HepG2 (cell line): ENCODE data around the gene ARAP1. TPM values are rescaled to one million over a fixed set of nuclear protein-coding genes. Genes with fewer than 3 reads are reported as not detected.

Experiments
- ARID5B ChIP-seq: IDR thresholded peaks from 2 replicates; pipeline ENCODE4 v1.4.0; 2020; ENCODE audit warnings: mild to moderate bottlenecking, missing genetic modification reagents
- BCL6 ChIP-seq: IDR thresholded peaks from 2 replicates; pipeline ENCODE4 v1.6.1; 2016; ENCODE audit warnings: missing genetic modification reagents, missing compliant biosample characterization
- HOXA3 ChIP-seq: sonication (generic); formaldehyde crosslinking; IDR thresholded peaks from 2 replicates; pipeline ENCODE4 v1.5.0; 2020; ENCODE audit warnings: missing genetic modification reagents
- MED8 ChIP-seq: sonication (generic); formaldehyde crosslinking; IDR thresholded peaks from 2 replicates; pipeline ENCODE4 v1.8.1; 2023; ENCODE audit warnings: mild to moderate bottlenecking, missing genetic modification reagents; ENCODE audit not compliant: insufficient replicate concordance
- PATZ1 ChIP-seq: sonication (generic); formaldehyde crosslinking; IDR thresholded peaks from 2 replicates; pipeline ENCODE4 v1.4.0; 2020; ENCODE audit warnings: missing genetic modification reagents
- RXRB ChIP-seq: IDR thresholded peaks from 2 replicates; pipeline ENCODE4 v1.6.1; 2016; ENCODE audit warnings: borderline replicate concordance, missing genetic modification reagents, missing compliant biosample characterization
- SP4 ChIP-seq: sonication (generic); formaldehyde crosslinking; IDR thresholded peaks from 2 replicates; pipeline ENCODE4 v1.8.1; 2023; ENCODE audit warnings: mild to moderate bottlenecking, missing genetic modification reagents
- SSRP1 ChIP-seq: IDR thresholded peaks from 2 replicates; pipeline ENCODE4 v1.6.1; 2016; ENCODE audit warnings: control low read depth
- ZFY ChIP-seq: sonication (generic); formaldehyde crosslinking; IDR thresholded peaks from 2 replicates; pipeline ENCODE4 v1.4.0; 2020; ENCODE audit warnings: missing genetic modification reagents
- ZNF296 ChIP-seq: sonication (generic); formaldehyde crosslinking; conservative IDR thresholded peaks from 2 replicates; pipeline ENCODE4 v1.5.0; 2020; ENCODE audit warnings: mild to moderate bottlenecking, missing genetic modification reagents
- ZNF33B ChIP-seq: sonication (generic); formaldehyde crosslinking; IDR thresholded peaks from 2 replicates; pipeline ENCODE4 v1.5.1; 2020; ENCODE audit warnings: mild to moderate bottlenecking, missing genetic modification reagents
- ZNF484 ChIP-seq: sonication (generic); formaldehyde crosslinking; IDR thresholded peaks from 2 replicates; pipeline ENCODE4 v1.5.1; 2020; ENCODE audit warnings: mild to moderate bottlenecking, low read depth, missing genetic modification reagents, borderline replicate concordance
- ZNF574 ChIP-seq: sonication (generic); formaldehyde crosslinking; IDR thresholded peaks from 2 replicates; pipeline ENCODE4 v1.4.0; 2020; ENCODE audit warnings: missing genetic modification reagents
- ZNF687 ChIP-seq: sonication (generic); formaldehyde crosslinking; IDR thresholded peaks from 2 replicates; pipeline ENCODE4 v1.5.1; 2020; ENCODE audit warnings: mild to moderate bottlenecking, missing genetic modification reagents, moderate library complexity
- ZNF891 ChIP-seq: sonication (generic); formaldehyde crosslinking; IDR thresholded peaks from 2 replicates; pipeline ENCODE4 v1.5.0; 2020; ENCODE audit warnings: mild to moderate bottlenecking, missing genetic modification reagents
- polyA plus RNA-seq, 8 experiments: library from polyadenylated mRNA; depleted of rRNA in 3 of 8; stranded (reverse) in 7 of 8; unstranded in 1 of 8; fragments of >200 nt; fragmentation: Illumina TruSeq in 4 of 8; extraction: Trizol in 4 of 8; gene quantifications; 2 replicates each; pipeline versions ENCODE4 v1.2.1 to v1.2.3, GENCODE V29; 2011 to 2016; ENCODE audit warnings: low read depth in 4 of 8, missing spikeins in 1 of 8, mixed read lengths in 1 of 8; ENCODE audit not compliant: insufficient read depth in 1 of 8
- total RNA-seq, 5 experiments: library from RNA; depleted of rRNA; stranded (reverse); fragments of >200 nt; fragmentation: Illumina TruSeq; extraction: Trizol; gene quantifications; 2 replicates each; pipeline ENCODE4 v1.2.3, GENCODE V29; 2016; ENCODE audit warnings: low read depth in 1 of 5

ARAP1 gene
- total and polyA plus RNA-seq, 2 of the 13 experiments (the other 11 are each of a cell fraction or from before 2014, with no cell fraction given) = 43.2 to 55.5 TPM

- TF ChIP-seq ZNF574 (CRISPR knock-in tag) (0 out of 2 replicates have a peak, but pooled peaks have one; percentile 9), ZNF687 (CRISPR knock-in tag) (peak; percentile 42), ZNF484 (CRISPR knock-in tag) (no peak), ZNF33B (CRISPR knock-in tag) (no peak), ARID5B (CRISPR knock-in tag) (0 out of 2 replicates have a peak, but pooled peaks have one; percentile 11), RXRB (CRISPR knock-in tag) (0 out of 2 replicates have a peak, but pooled peaks have one; percentile 18), ZNF296 (CRISPR knock-in tag) (0 out of 2 replicates have a peak, but pooled peaks have one; percentile 34), SSRP1 (CRISPR knock-in tag) (no peak), PATZ1 (CRISPR knock-in tag) (peak; percentile 48), MED8 (CRISPR knock-in tag) (no peak), ZFY (CRISPR knock-in tag) (peak; percentile 21; the same call in 1 of the 2 replicates), HOXA3 (0 out of 2 replicates have a peak, but pooled peaks have one; percentile 8), ZNF891 (CRISPR knock-in tag) (0 out of 2 replicates have a peak, but pooled peaks have one; percentile 29), SP4 (CRISPR knock-in tag) (no peak), BCL6 (CRISPR knock-in tag) (0 out of 2 replicates have a peak, but pooled peaks have one; percentile 10)
Measured at GRCh38 chr11:72745925-72746550, 6.2 kb downstream of the ARAP1 start (continued).
